Prostate gland (tissue), 2 donors: Measurements from ENCODE around the gene WDR48. TPM values are rescaled to one million over a fixed set of nuclear protein-coding genes. Genes with fewer than 3 reads are reported as not detected.
A peak's percentile ranks its signal among the peaks of the same experiment; 100 is the strongest.

Experiments
- DNase-seq: peaks from one replicate; pipeline ENCODE4 v3.0.0-alpha.2; 2019; ENCODE audit warnings: low spot score
- H3K27ac ChIP-seq, 2 donors: fragments of 200-600 bp; sonication (generic); 2 replicates each; pipeline ENCODE4 v1.5.1; 2017 to 2019
- H3K27me3 ChIP-seq: fragments of 200-600 bp; sonication (generic); replicated peaks from 2 replicates; pipeline ENCODE4 v1.5.1; 2019; ENCODE audit not compliant: insufficient read depth
- H3K36me3 ChIP-seq, 2 donors: fragments of 200-600 bp; sonication (generic); 1 replicate in 1 of 2; 2 replicates in 1 of 2; pipeline versions ENCODE4 v1.5.1 to v1.8.1; 2017 to 2019
- H3K4me1 ChIP-seq: fragments of 200-600 bp; sonication (generic); replicated peaks from 2 replicates; pipeline ENCODE4 v1.5.1; 2019
- H3K4me3 ChIP-seq, 2 donors: fragments of 200-600 bp; sonication (generic); 2 replicates each; pipeline ENCODE4 v1.5.1; 2017 to 2019
- H3K9me3 ChIP-seq: fragments of 200-600 bp; sonication (generic); 2 replicates; pipeline ENCODE4 v1.5.1; 2017
- CTCF ChIP-seq, 4 experiments: fragments of 200-600 bp in 2 of 4; fragments of 450-650 bp in 2 of 4; sonication (generic) in 2 of 4; IDR thresholded peaks; 1 replicate in 3 of 4; 2 replicates in 1 of 4; pipeline ENCODE4 v1.5.1; 2016 to 2019; ENCODE audit warnings: antibody characterized with exemption in 4 of 4, mild to moderate bottlenecking in 2 of 4, moderate library complexity in 2 of 4
- POLR2A ChIP-seq: fragments of 450-650 bp; IDR thresholded peaks from one replicate; pipeline ENCODE4 v1.6.1; 2016; ENCODE audit warnings: antibody characterized with exemption, mild to moderate bottlenecking
- POLR2AphosphoS5 ChIP-seq: sonication (generic); formaldehyde crosslinking; IDR thresholded peaks from one replicate; pipeline ENCODE4 v1.6.1; 2017; ENCODE audit warnings: antibody characterized with exemption
- WGBS: methylation state at CpG from one replicate; pipeline ENCODE4 v1.1.5; 2018; 5-methylcytosine and 5-hydroxymethylcytosine counted together
- intact Hi-C: fragments of 100-400 bp; cut with DNase I; formaldehyde crosslinking; loops from one replicate; pipeline ENCODE4 v1.14.2; 2022
- total RNA-seq, 2 donors: library from RNA; depleted of rRNA; stranded (reverse); fragments of >200 nt; gene quantifications; one replicate each; pipeline ENCODE4 v1.1.0, GENCODE V29; 2016

Gene WDR48
- total RNA-seq, 2 donors from 2014 or later, result 22.5 to 46.7 TPM

- H3K4me1 ChIP-seq, result peaks cover 7% of the 10 kb centered on the region
- no peak for DNase-seq
- no peaks in the 10 kb centered on the region for H3K9me3 ChIP-seq
- H3K27ac ChIP-seq, result no peak overlapping the region
- no peak overlapping the region for H3K4me3 ChIP-seq
- TF ChIP-seq CTCF (IDR thresholded peaks at IDR 0.05) (no peak), POLR2A (no peak), POLR2AphosphoS5 (no peak)
- peaks cover 0 to 16% of the 10 kb centered on the region in 2 donors for H3K36me3 ChIP-seq
- 68% methylated on average over 4 of the region's 4 CpGs for WGBS
- intact Hi-C loops, result loop anchor here (10.0 kb wide), 1 partner anchor 301 kb away; the partner anchor contains the start of gene RPSA
- no peaks in the 10 kb centered on the region for H3K27me3 ChIP-seq
These were observed 51.5 kb downstream of the WDR48 start for GRCh38 chr3:39103324-39103693.

GRCh38 chr3:39103791-39104552 is 52.2 kb downstream of the WDR48 start:
- Histone ChIP-seq H3K27me3 (no peaks in the 10 kb centered on the region), H3K27ac (peak overlapping the region in 1 of 2 donors; percentile 2), H3K4me1 (peaks cover 7% of the 10 kb centered on the region), H3K4me3 (no peak overlapping the region), H3K36me3 (peaks cover 0 to 11% of the 10 kb centered on the region in 2 donors), H3K9me3 (no peaks in the 10 kb centered on the region)
- no peak for TF ChIP-seq POLR2AphosphoS5
- TF ChIP-seq CTCF (IDR thresholded peaks at IDR 0.05), result no peak
- no peak for TF ChIP-seq POLR2A
- intact Hi-C loops, result loop anchor here (10.0 kb wide), 1 partner anchor 301 kb away; the partner anchor contains the start of gene RPSA
- WGBS, result 89% methylated on average over 6 of the region's 6 CpGs
- DNase-seq, result no peak

GRCh38 chr3:39104961-39105686 is 53.3 kb downstream of the WDR48 start:
- 95% methylated on average over 6 of the region's 7 CpGs for WGBS
- H3K4me3 ChIP-seq, result no peak overlapping the region
- no peaks in the 10 kb centered on the region for H3K27me3 ChIP-seq
- peaks cover 7% of the 10 kb centered on the region for H3K4me1 ChIP-seq
- H3K36me3 ChIP-seq, result peaks cover 0 to under 1% of the 10 kb centered on the region in 2 donors
- H3K9me3 ChIP-seq, result no peaks in the 10 kb centered on the region
- H3K27ac ChIP-seq, result no peak overlapping the region
- TF ChIP-seq POLR2AphosphoS5, result no peak
- TF ChIP-seq CTCF (IDR thresholded peaks at IDR 0.05), result no peak
- TF ChIP-seq POLR2A, result no peak
- intact Hi-C loops, result loop anchor here (5.0 to 10.0 kb wide), 2 partner anchors 82 to 300 kb away; partner anchors contain the start of gene RPSA
- DNase-seq, result no peak

- Histone ChIP-seq H3K27me3 (no peaks in the 10 kb centered on the region), H3K4me3 (no peak overlapping the region), H3K4me1 (peaks cover 7% of the 10 kb centered on the region), H3K27ac (no peak overlapping the region), H3K9me3 (no peaks in the 10 kb centered on the region), H3K36me3 (no peaks in the 10 kb centered on the region)
- TF ChIP-seq CTCF (IDR thresholded peaks at IDR 0.05) (no peak), POLR2AphosphoS5 (no peak), POLR2A (no peak)
- DNase-seq, result no peak
- intact Hi-C loops, result loop anchor here (5.0 to 10.0 kb wide), 2 partner anchors 82 to 299 kb away; partner anchors contain the start of gene RPSA
- WGBS, result 77% methylated on average over 3 of the region's 3 CpGs
These were observed 53.9 kb downstream of the WDR48 start for GRCh38 chr3:39105687-39106063.
